Breast epithelium (tissue), 4 donors: ENCODE data around the gene KCNJ10. TPM values are rescaled to one million over a fixed set of nuclear protein-coding genes. Genes with fewer than 3 reads are reported as not detected.

Experiments
- DNase-seq, 2 donors: peaks; one replicate each; pipeline ENCODE4 v3.0.0-alpha.2; 2019; ENCODE audit warnings: low spot score in 2 of 2
- H3K27ac ChIP-seq, 2 donors: fragments of 200-600 bp; sonication (generic) in 1 of 2; one replicate each; pipeline ENCODE4 v1.5.1; 2016 to 2019; ENCODE audit warnings: mild to moderate bottlenecking in 1 of 2
- H3K27me3 ChIP-seq, 2 donors: fragments of 200-600 bp; sonication (generic) in 1 of 2; one replicate each; pipeline versions ENCODE4 v1.5.1 to v1.6.0; 2017 to 2019; ENCODE audit warnings: control low read depth in 1 of 2, mild to moderate bottlenecking in 1 of 2
- H3K36me3 ChIP-seq: fragments of 200-600 bp; one replicate; pipeline ENCODE4 v1.5.1; 2019
- H3K4me1 ChIP-seq, 2 donors: fragments of 200-600 bp; sonication (generic); one replicate each; pipeline ENCODE4 v1.5.1; 2016 to 2019; ENCODE audit warnings: control low read depth in 1 of 2
- H3K4me3 ChIP-seq, 3 donors: fragments of 200-600 bp; sonication (generic); 1 replicate in 2 of 3; 2 replicates in 1 of 3; pipeline ENCODE4 v1.5.1; 2016 to 2019; ENCODE audit warnings: mild to moderate bottlenecking in 3 of 3, moderate library complexity in 2 of 3
- H3K9me3 ChIP-seq, 2 donors: fragments of 200-600 bp; sonication (generic) in 1 of 2; one replicate each; pipeline ENCODE4 v1.5.1; 2016 to 2019; ENCODE audit warnings: control low read depth in 1 of 2
- CTCF ChIP-seq, 3 donors: fragments of 450-650 bp; IDR thresholded peaks; one replicate each; pipeline ENCODE4 v1.5.1; 2016 to 2017; ENCODE audit warnings: antibody characterized with exemption in 3 of 3, mild to moderate bottlenecking in 3 of 3, moderate library complexity in 3 of 3
- POLR2A ChIP-seq: fragments of 450-650 bp; IDR thresholded peaks from one replicate; pipeline ENCODE4 v1.6.1; 2016; ENCODE audit warnings: antibody characterized with exemption, mild to moderate bottlenecking, moderate library complexity
- POLR2AphosphoS5 ChIP-seq, 3 donors: sonication (generic); formaldehyde crosslinking; IDR thresholded peaks; one replicate each; pipeline ENCODE4 v1.6.1; 2017; ENCODE audit warnings: antibody characterized with exemption in 3 of 3
- intact Hi-C: fragments of 100-400 bp; cut with DNase I; formaldehyde crosslinking; loops from one replicate; pipeline ENCODE4 v1.15.1; 2023; ENCODE audit warnings: low total_unique reads
- total RNA-seq, 3 donors: library from RNA; depleted of rRNA; stranded (reverse); fragments of >200 nt; gene quantifications; one replicate each; pipeline ENCODE4 v1.1.0, GENCODE V29; 2016

Gene KCNJ10
- total RNA-seq, 3 donors from 2014 or later = 0.15 TPM; not detected in 2

DNA sequence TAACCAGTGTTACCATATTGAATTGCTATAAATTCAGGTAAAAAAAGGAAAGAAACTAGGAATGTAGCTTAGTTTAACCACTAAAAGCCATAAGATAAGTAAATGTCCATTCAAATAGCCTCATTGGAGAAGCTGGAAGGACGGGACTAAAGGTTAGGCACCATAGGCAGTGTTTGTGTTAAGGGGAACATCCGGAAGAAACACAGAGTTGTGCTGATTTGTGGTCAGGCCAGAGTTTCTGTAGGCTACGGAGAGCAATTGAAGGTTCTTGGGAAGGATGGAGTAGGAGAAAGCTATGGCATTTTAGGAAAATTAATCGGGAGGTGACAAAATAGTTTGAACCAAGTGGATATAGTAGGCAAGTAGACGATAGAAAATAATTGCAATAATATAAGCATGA is 1.3 kb upstream of the KCNJ10 start:
- TF ChIP-seq POLR2AphosphoS5 (IDR thresholded peaks at IDR 0.05) (no peak), POLR2A (no peak), CTCF (IDR thresholded peaks at IDR 0.05) (no peak)
- intact Hi-C loops = no loop called here
- H3K4me1 ChIP-seq = no peaks in the 10 kb centered on the region

GRCh38 chr1:160070243-160071163 is 543 bp upstream of the KCNJ10 start:
- Histone ChIP-seq H3K36me3 (no peaks in the 10 kb centered on the region), H3K4me1 (no peaks in the 10 kb centered on the region), H3K4me3 (peak overlapping the region; percentile 50 to 71 (median 56)), H3K9me3 (no peaks in the 10 kb centered on the region), H3K27ac (no peak overlapping the region), H3K27me3 (no peaks in the 10 kb centered on the region)
- DNase-seq = peak in 1 of 2 donors; percentile 45
- TF ChIP-seq POLR2AphosphoS5 (IDR thresholded peaks at IDR 0.05) (no peak), CTCF (IDR thresholded peaks at IDR 0.05) (no peak), POLR2A (no peak)
- intact Hi-C loops = no loop called here

More for the DNA sequence above, 1.3 kb upstream of the KCNJ10 start:
- Histone ChIP-seq H3K36me3 (no peaks in the 10 kb centered on the region), H3K27me3 (no peaks in the 10 kb centered on the region), H3K4me3 (no peak overlapping the region), H3K9me3 (no peaks in the 10 kb centered on the region), H3K27ac (no peak overlapping the region)
- DNase-seq = no peak

DNA sequence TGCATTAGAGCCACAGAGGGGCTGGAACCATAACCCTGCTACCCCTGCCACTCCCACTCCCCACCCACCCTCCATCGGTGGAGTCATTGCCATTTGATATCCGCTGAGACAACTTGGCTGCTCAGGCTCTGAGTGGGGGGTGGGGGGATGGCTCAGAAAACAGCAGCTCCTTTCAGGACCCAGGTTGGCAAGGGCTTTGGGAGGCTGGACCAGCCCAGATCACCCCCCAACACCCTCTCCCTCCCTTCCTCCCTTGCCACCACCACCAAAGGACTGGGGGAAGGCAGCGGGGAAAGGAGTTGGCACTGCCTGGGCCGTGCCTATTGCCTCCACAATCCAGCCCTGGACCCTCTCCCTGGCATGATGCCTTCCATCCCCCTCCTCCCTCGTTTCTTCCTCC is 1.7 kb downstream of the KCNJ10 start:
- Histone ChIP-seq H3K27me3 (peaks cover 0 to 3% of the 10 kb centered on the region in 2 donors), H3K36me3 (no peaks in the 10 kb centered on the region), H3K4me1 (no peaks in the 10 kb centered on the region), H3K27ac (no peak overlapping the region), H3K4me3 (no peak overlapping the region), H3K9me3 (no peaks in the 10 kb centered on the region)
- intact Hi-C loops = no loop called here
- no peak for TF ChIP-seq CTCF (IDR thresholded peaks at IDR 0.05)
- no peak for TF ChIP-seq POLR2A
- TF ChIP-seq POLR2AphosphoS5 (IDR thresholded peaks at IDR 0.05) = no peak
- no peak for DNase-seq

DNA sequence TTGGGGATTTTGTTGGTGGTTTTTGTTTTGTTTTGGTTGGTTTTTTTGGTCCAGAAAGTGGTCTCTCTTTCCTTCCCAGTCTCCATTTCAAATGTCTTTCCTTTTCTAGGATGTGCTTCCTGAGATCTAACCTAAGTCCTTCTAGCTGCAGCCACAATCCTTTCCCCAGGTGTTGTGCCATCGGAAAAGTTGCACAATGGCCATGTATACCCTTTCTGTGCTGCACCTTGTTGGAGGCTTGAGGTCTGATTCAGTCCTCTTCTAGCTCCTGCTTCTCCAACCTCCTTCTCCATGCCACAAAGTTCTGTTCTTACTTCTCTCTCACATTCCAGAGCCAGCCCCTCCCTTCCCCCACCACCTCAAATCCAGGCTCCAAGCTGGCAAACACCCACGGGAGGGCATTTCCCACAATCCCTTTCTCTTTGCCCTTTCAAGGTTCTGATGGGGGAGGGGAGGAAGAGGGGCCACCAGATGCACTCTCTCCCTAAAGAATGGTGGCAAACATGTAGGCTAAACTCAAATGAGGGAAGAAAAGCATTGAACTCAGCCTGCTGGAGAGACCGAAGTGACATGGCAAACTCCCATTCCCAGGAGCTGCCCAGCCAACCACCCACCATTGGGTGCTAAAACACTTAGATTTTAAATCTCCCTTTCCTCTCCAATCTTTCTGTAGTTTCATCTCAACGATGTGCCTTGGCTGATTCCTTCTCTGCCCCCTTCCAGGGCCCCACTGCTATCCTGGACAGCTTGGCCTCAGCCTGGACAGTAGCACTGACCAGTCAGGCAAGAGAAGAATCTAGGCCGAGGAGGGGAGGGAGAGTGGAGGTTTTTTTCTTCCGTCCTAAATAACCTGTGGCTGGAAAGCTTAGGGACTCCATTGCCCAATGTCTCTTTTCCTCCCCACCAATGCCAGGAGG is 2.9 kb downstream of the KCNJ10 start:
- no peak for DNase-seq
- H3K4me1 ChIP-seq = no peaks in the 10 kb centered on the region
- H3K9me3 ChIP-seq = no peaks in the 10 kb centered on the region
- H3K4me3 ChIP-seq = no peak overlapping the region
- TF ChIP-seq POLR2A = no peak
- no peak for TF ChIP-seq POLR2AphosphoS5 (IDR thresholded peaks at IDR 0.05)
- no peak for TF ChIP-seq CTCF (IDR thresholded peaks at IDR 0.05)
- H3K27ac ChIP-seq = no peak overlapping the region
- intact Hi-C loops = no loop called here
- H3K27me3 ChIP-seq = peaks cover 0 to 10% of the 10 kb centered on the region in 2 donors
- no peaks in the 10 kb centered on the region for H3K36me3 ChIP-seq
